ENCODE measurements around the gene LIN7A. TPM values are rescaled to one million over a fixed set of nuclear protein-coding genes. Genes with fewer than 3 reads are reported as not detected.

LIN7A gene
- total and polyA plus RNA-seq, 11 donors, result 7.5 to 21.6 (median 14.6) TPM

- H3K27me3 ChIP-seq, result no peaks in the 10 kb centered on the region
- H3K4me1 ChIP-seq, result peaks cover 0 to 6% (median 0%) of the 10 kb centered on the region in 12 donors
- DNase-seq (no peak), ATAC-seq (no peak)
- no peak overlapping the region for H3K27ac ChIP-seq
- intact Hi-C loops (cut with DNase I), result no loop called here
- no peaks in the 10 kb centered on the region for H3K9me3 ChIP-seq
- no peak overlapping the region for H3K4me3 ChIP-seq
- 86 to 92% (median 91%) methylated on average over 4 of the region's 4 CpGs for WGBS, 4 donors
- TF ChIP-seq POLR2A (IDR thresholded peaks at IDR 0.05) (no peak), CTCF (IDR thresholded peaks at IDR 0.05) (no peak)
- H3K36me3 ChIP-seq, result peaks cover 0 to 14% (median 0%) of the 10 kb centered on the region in 9 donors
These were observed 130.0 kb downstream of the LIN7A start for GRCh38 chr12:80807640-80808288.

GRCh38 chr12:80805106-80805505, 132.6 kb downstream of the LIN7A start:
- H3K27me3 ChIP-seq, result no peaks in the 10 kb centered on the region
- TF ChIP-seq POLR2A (IDR thresholded peaks at IDR 0.05), result no peak
- TF ChIP-seq CTCF (IDR thresholded peaks at IDR 0.05), result no peak
- DNase-seq, result no peak
- no peaks in the 10 kb centered on the region for H3K4me1 ChIP-seq
- 94 to 96% (median 94%) methylated on average over 4 of the region's 4 CpGs for WGBS, 4 donors
- H3K4me3 ChIP-seq, result no peak overlapping the region
- H3K9me3 ChIP-seq, result no peaks in the 10 kb centered on the region
- no peak for ATAC-seq
- intact Hi-C loops (cut with DNase I), result no loop called here
- H3K27ac ChIP-seq, result no peak overlapping the region
- H3K36me3 ChIP-seq, result peaks cover 0 to 8% (median 0%) of the 10 kb centered on the region in 9 donors

DNA sequence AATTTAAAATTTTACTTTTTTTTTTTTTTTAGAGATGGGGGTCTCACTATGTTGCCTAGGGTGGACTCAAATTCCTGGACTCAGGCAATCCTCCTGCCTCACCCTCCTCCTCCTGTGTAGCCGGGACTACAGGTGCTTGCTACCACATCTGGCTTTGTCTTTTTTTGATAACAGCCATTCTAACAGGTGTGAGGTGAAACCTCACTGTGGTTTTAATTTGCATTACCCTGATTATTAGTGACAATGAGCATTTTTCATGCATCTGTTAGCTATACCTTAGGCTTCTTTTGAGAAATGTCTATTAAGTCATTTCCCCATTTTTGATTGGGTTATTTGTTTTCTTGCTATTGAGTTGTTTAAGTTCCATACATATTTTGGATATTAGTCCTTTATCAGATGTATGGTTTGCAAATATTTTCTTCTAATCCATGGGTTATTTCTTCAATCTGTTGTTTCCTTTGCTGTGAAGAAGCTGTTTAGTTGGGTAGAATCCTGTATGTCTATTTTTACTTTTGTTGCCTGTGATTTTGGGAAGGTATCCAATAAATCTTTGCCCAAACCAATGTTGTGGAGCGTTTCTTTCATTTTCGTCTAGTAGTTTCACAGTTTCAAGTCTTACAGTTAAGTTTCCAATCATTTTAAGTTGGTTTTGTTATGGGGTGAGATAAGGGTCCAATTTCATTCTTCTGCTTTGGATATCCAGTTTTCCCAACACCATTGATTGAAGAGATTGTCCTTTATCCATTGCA, 134.9 kb downstream of the LIN7A start:
- WGBS, 4 donors, result 58 to 69% (median 63%) methylated on average over 3 of the region's 3 CpGs
- Histone ChIP-seq H3K27me3 (no peaks in the 10 kb centered on the region), H3K9me3 (no peaks in the 10 kb centered on the region), H3K27ac (no peak overlapping the region), H3K4me1 (no peaks in the 10 kb centered on the region), H3K4me3 (no peak overlapping the region), H3K36me3 (peaks cover 0 to 8% (median 0%) of the 10 kb centered on the region in 9 donors)
- ATAC-seq (no peak), DNase-seq (no peak)
- intact Hi-C loops (cut with DNase I), result no loop called here
- TF ChIP-seq POLR2A (IDR thresholded peaks at IDR 0.05) (no peak), CTCF (IDR thresholded peaks at IDR 0.05) (no peak)

- Histone ChIP-seq H3K9me3 (no peaks in the 10 kb centered on the region), H3K4me1 (no peaks in the 10 kb centered on the region), H3K36me3 (peaks cover 0 to 19% (median 0%) of the 10 kb centered on the region in 9 donors), H3K27ac (no peak overlapping the region), H3K4me3 (no peak overlapping the region), H3K27me3 (no peaks in the 10 kb centered on the region)
- no peak for ATAC-seq
- TF ChIP-seq POLR2A (IDR thresholded peaks at IDR 0.05) (no peak), CTCF (IDR thresholded peaks at IDR 0.05) (no peak)
- WGBS, 4 donors, result 53 to 68% (median 54%) methylated on average over 4 of the region's 4 CpGs
- intact Hi-C loops (cut with DNase I), result no loop called here
- no peak for DNase-seq
These were observed 139.5 kb downstream of the LIN7A start for GRCh38 chr12:80798281-80798680.

Measured in heart left ventricle (tissue), 16 donors.